Endothelial cell (in vitro differentiated cells): ENCODE results near the gene SOCS3. TPM values are rescaled to one million over a fixed set of nuclear protein-coding genes. Genes with fewer than 3 reads are reported as not detected.
A peak's percentile ranks its signal among the peaks of the same experiment; 100 is the strongest.

Source experiments
- DNase-seq: peaks from one replicate; pipeline ENCODE4 v3.0.0; 2021; ENCODE audit warnings: low spot score
- H3K27ac Mint-ChIP-seq: one replicate; pipeline ENCODE4 v1.8.0; 2021; ENCODE audit warnings: mixed read lengths, inconsistent platforms; ENCODE audit not compliant: unreplicated experiment
- H3K27me3 Mint-ChIP-seq: one replicate; pipeline ENCODE4 v1.8.0; 2021; ENCODE audit warnings: mild to moderate bottlenecking, moderate library complexity, mixed read lengths, inconsistent platforms; ENCODE audit not compliant: unreplicated experiment
- H3K36me3 Mint-ChIP-seq: one replicate; pipeline ENCODE4 v1.8.0; 2021; ENCODE audit warnings: mild to moderate bottlenecking, low read depth, mixed read lengths, inconsistent platforms; ENCODE audit not compliant: unreplicated experiment
- H3K4me1 Mint-ChIP-seq: one replicate; pipeline ENCODE4 v1.8.0; 2021; ENCODE audit warnings: mild to moderate bottlenecking, mixed read lengths, inconsistent platforms; ENCODE audit not compliant: unreplicated experiment
- H3K4me3 Mint-ChIP-seq: one replicate; pipeline ENCODE4 v1.8.0; 2021; ENCODE audit warnings: mild to moderate bottlenecking, mixed read lengths, inconsistent platforms; ENCODE audit not compliant: unreplicated experiment
- H3K9me3 Mint-ChIP-seq: one replicate; pipeline ENCODE4 v1.8.0; 2021; ENCODE audit warnings: mixed read lengths, inconsistent platforms; ENCODE audit not compliant: unreplicated experiment
- total RNA-seq: library from RNA; stranded (reverse); fragmentation: NEBNext Ultra II Directional; extraction: Animal tissue kit (Norgen Biotek cat#: 25700); gene quantifications from one replicate; pipeline ENCODE4 v1.2.1, GENCODE V29; 2021; ENCODE audit not compliant: unreplicated experiment
- TF ChIP-seq, protein P1 (sequence below): fragments of 200-600 bp; sonication (generic); IDR thresholded peaks from one replicate; pipeline ENCODE4 v1.5.0; 2021; ENCODE audit warnings: antibody characterized with exemption; ENCODE audit not compliant: unreplicated experiment

Gene SOCS3
- total RNA-seq, 1 donor from 2014 or later = 30.2 TPM

- TF ChIP-seq, protein P1, sequence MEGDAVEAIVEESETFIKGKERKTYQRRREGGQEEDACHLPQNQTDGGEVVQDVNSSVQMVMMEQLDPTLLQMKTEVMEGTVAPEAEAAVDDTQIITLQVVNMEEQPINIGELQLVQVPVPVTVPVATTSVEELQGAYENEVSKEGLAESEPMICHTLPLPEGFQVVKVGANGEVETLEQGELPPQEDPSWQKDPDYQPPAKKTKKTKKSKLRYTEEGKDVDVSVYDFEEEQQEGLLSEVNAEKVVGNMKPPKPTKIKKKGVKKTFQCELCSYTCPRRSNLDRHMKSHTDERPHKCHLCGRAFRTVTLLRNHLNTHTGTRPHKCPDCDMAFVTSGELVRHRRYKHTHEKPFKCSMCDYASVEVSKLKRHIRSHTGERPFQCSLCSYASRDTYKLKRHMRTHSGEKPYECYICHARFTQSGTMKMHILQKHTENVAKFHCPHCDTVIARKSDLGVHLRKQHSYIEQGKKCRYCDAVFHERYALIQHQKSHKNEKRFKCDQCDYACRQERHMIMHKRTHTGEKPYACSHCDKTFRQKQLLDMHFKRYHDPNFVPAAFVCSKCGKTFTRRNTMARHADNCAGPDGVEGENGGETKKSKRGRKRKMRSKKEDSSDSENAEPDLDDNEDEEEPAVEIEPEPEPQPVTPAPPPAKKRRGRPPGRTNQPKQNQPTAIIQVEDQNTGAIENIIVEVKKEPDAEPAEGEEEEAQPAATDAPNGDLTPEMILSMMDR = no peak
- DNase-seq = peak; percentile 72
- H3K4me1 Mint-ChIP-seq = peaks cover 55% of the 10 kb centered on the region
- H3K4me3 Mint-ChIP-seq = peak overlapping the region; percentile 74
- H3K27ac Mint-ChIP-seq = peak overlapping the region; percentile 100
- peaks cover 3% of the 10 kb centered on the region for H3K27me3 Mint-ChIP-seq
- H3K9me3 Mint-ChIP-seq = no peaks in the 10 kb centered on the region
- no peaks in the 10 kb centered on the region for H3K36me3 Mint-ChIP-seq
Observed at GRCh38 chr17:78374631-78375274, 14.9 kb upstream of the SOCS3 start.

- no peak for DNase-seq
- peaks cover 53% of the 10 kb centered on the region for H3K4me1 Mint-ChIP-seq
- TF ChIP-seq, protein P1 = no peak
- peak overlapping the region; percentile 74 for H3K4me3 Mint-ChIP-seq
- peak overlapping the region; percentile 100 for H3K27ac Mint-ChIP-seq
- H3K36me3 Mint-ChIP-seq = no peaks in the 10 kb centered on the region
- H3K27me3 Mint-ChIP-seq = peaks cover 3% of the 10 kb centered on the region
- H3K9me3 Mint-ChIP-seq = no peaks in the 10 kb centered on the region
Observed at GRCh38 chr17:78374189-78374588, 14.3 kb upstream of the SOCS3 start.

- no peak for DNase-seq
- TF ChIP-seq, protein P1 = no peak
- Mint-ChIP-seq H3K27me3 (peaks cover 3% of the 10 kb centered on the region), H3K4me1 (peaks cover 49% of the 10 kb centered on the region), H3K9me3 (no peaks in the 10 kb centered on the region), H3K4me3 (peak overlapping the region; percentile 21), H3K27ac (peak overlapping the region; percentile 98), H3K36me3 (no peaks in the 10 kb centered on the region)
Observed at GRCh38 chr17:78372841-78373240, 13.0 kb upstream of the SOCS3 start.

DNA sequence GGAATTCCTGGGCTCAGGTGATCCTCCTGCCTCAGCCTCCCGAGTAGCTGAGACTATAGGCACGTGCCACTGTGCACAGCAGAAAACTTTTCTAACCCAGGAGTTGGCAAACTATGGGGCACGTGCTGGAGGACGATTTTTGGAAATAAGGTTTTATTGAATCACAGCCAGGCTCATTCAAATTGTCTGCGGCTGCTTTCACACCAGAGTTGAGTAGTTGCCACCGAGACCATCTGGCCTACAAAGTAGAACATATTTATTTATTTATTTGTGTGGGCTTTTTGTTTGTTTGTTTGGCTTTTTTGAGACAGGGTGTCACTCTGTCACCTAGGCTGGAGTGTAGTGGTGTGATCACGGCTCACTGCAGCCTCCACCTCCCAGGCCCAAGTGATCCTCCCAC lies 11.2 kb upstream of the SOCS3 start:
- peaks cover 50% of the 10 kb centered on the region for H3K4me1 Mint-ChIP-seq
- no peak for DNase-seq
- peaks cover 3% of the 10 kb centered on the region for H3K27me3 Mint-ChIP-seq
- TF ChIP-seq, protein P1 = no peak
- no peaks in the 10 kb centered on the region for H3K36me3 Mint-ChIP-seq
- no peaks in the 10 kb centered on the region for H3K9me3 Mint-ChIP-seq
- H3K27ac Mint-ChIP-seq = no peak overlapping the region
- H3K4me3 Mint-ChIP-seq = no peak overlapping the region

GRCh38 chr17:78369791-78370381 lies 10.0 kb upstream of the SOCS3 start:
- DNase-seq = no peak
- H3K4me3 Mint-ChIP-seq = no peak overlapping the region
- H3K27ac Mint-ChIP-seq = no peak overlapping the region

More at GRCh38 chr17:78369791-78370381, 10.0 kb upstream of the SOCS3 start:
- H3K27me3 Mint-ChIP-seq = peaks cover 3% of the 10 kb centered on the region
- no peaks in the 10 kb centered on the region for H3K9me3 Mint-ChIP-seq
- peaks cover 44% of the 10 kb centered on the region for H3K4me1 Mint-ChIP-seq
- H3K36me3 Mint-ChIP-seq = no peaks in the 10 kb centered on the region
- TF ChIP-seq, protein P1 = no peak
